Measurements from ENCODE around the gene SECTM1.
"Not testable (repeated sequence)": the region's sequence is repeated elsewhere in the genome, so short reads cannot be mapped to it uniquely, and the experiment has no call there.

The SECTM1 gene

GRCh38 chr17:82348434-82348833, 14.9 kb upstream of the SECTM1 start:
- 83% methylated on average over 8 of the region's 9 CpGs for WGBS
- H2BK120ac ChIP-seq (ENCODE audit: low read depth, low read length) = no peak overlapping the region

GRCh38 chr17:82347994-82348393, 14.4 kb upstream of the SECTM1 start:
- H3K36me3 ChIP-seq (ENCODE audit: control insufficient read depth in 1 of 2, insufficient read depth in 2 of 2, low read depth in 1 of 2, low read length in 2 of 2); H2AFZ ChIP-seq (ENCODE audit: low read depth, low read length); H4K91ac ChIP-seq (ENCODE audit: low read length); H3K18ac ChIP-seq (ENCODE audit: low read depth in 1 of 2, low read length in 2 of 2); H3K27ac ChIP-seq (ENCODE audit: low read length, poor library complexity, severe bottlenecking); H3K9me3 ChIP-seq (ENCODE audit: control insufficient read depth, low read length); H3K79me1 ChIP-seq (replicated peaks; ENCODE audit: low read length, poor library complexity, severe bottlenecking); H4K8ac ChIP-seq (ENCODE audit: low read length); DNase-seq; H3K9ac ChIP-seq (ENCODE audit: low read length); H2BK15ac ChIP-seq (ENCODE audit: low read depth, poor library complexity, severe bottlenecking); H2BK12ac ChIP-seq (ENCODE audit: low read length in 2 of 2); H3K14ac ChIP-seq (ENCODE audit: low read length in 2 of 2); H3K4ac ChIP-seq (ENCODE audit: low read depth in 1 of 2, low read length in 2 of 2); H3K23ac ChIP-seq (ENCODE audit: low read length in 2 of 2); H3K4me3 ChIP-seq (ENCODE audit: insufficient read depth in 1 of 2, low read depth in 1 of 2, low read length in 2 of 2); H2AK5ac ChIP-seq (ENCODE audit: low read length, severe bottlenecking); H2BK120ac ChIP-seq (ENCODE audit: low read depth, low read length); H3K4me2 ChIP-seq (ENCODE audit: low read length, poor library complexity, severe bottlenecking); H2BK5ac ChIP-seq (ENCODE audit: low read depth, low read length, poor library complexity, severe bottlenecking): not testable (repeated sequence)
- 89% methylated on average over 11 of the region's 11 CpGs for WGBS
- H3K27me3 ChIP-seq (ENCODE audit: control insufficient read depth in 1 of 2, insufficient read depth in 1 of 2, low read length in 2 of 2) = peaks cover 9 to 16% of the 10 kb centered on the region in 2 experiments
- H3K4me1 ChIP-seq (ENCODE audit: control insufficient read depth, insufficient read depth, low read depth, low read length) = peaks cover 18% of the 10 kb centered on the region

More at GRCh38 chr17:82348434-82348833, 14.9 kb upstream of the SECTM1 start:
- H3K4me3 ChIP-seq (ENCODE audit: insufficient read depth in 1 of 2, low read depth in 1 of 2, low read length in 2 of 2) = no peak overlapping the region
- H2BK15ac ChIP-seq (ENCODE audit: low read depth, poor library complexity, severe bottlenecking) = peak overlapping the region; percentile 12
- peak overlapping the region; percentile 62 for H3K9ac ChIP-seq (ENCODE audit: low read length)
- H3K23ac ChIP-seq (ENCODE audit: low read length in 2 of 2) = no peak overlapping the region
- H4K91ac ChIP-seq (ENCODE audit: low read length) = no peak overlapping the region
- H3K36me3 ChIP-seq (ENCODE audit: control insufficient read depth in 1 of 2, insufficient read depth in 2 of 2, low read depth in 1 of 2, low read length in 2 of 2) = no peaks in the 10 kb centered on the region
- no peak overlapping the region for H3K14ac ChIP-seq (ENCODE audit: low read length in 2 of 2)
- H3K27ac ChIP-seq (ENCODE audit: low read length, poor library complexity, severe bottlenecking) = no peak overlapping the region
- H2BK5ac ChIP-seq (ENCODE audit: low read depth, low read length, poor library complexity, severe bottlenecking) = no peak overlapping the region
- no peak overlapping the region for H3K4ac ChIP-seq (ENCODE audit: low read depth in 1 of 2, low read length in 2 of 2)
- H3K4me1 ChIP-seq (ENCODE audit: control insufficient read depth, insufficient read depth, low read depth, low read length) = peaks cover 18% of the 10 kb centered on the region
- H2AK5ac ChIP-seq (ENCODE audit: low read length, severe bottlenecking) = no peak overlapping the region
- peaks cover 9 to 12% of the 10 kb centered on the region in 2 experiments for H3K27me3 ChIP-seq (ENCODE audit: control insufficient read depth in 1 of 2, insufficient read depth in 1 of 2, low read length in 2 of 2)
- no peak overlapping the region for H3K18ac ChIP-seq (ENCODE audit: low read depth in 1 of 2, low read length in 2 of 2)
- no peaks in the 10 kb centered on the region for H3K9me3 ChIP-seq (ENCODE audit: control insufficient read depth, low read length)
- no peak overlapping the region for H3K4me2 ChIP-seq (ENCODE audit: low read length, poor library complexity, severe bottlenecking)
- DNase-seq = no peak
- no peak overlapping the region for H4K8ac ChIP-seq (ENCODE audit: low read length)
- no peak overlapping the region for H2BK12ac ChIP-seq (ENCODE audit: low read length in 2 of 2)
- no peak overlapping the region for H2AFZ ChIP-seq (ENCODE audit: low read depth, low read length)
- H3K79me1 ChIP-seq (replicated peaks; ENCODE audit: low read length, poor library complexity, severe bottlenecking) = no peaks in the 10 kb centered on the region

- Histone ChIP-seq H2BK12ac (ENCODE audit: low read length in 2 of 2) (no peak overlapping the region), H2AK5ac (ENCODE audit: low read length, severe bottlenecking) (no peak overlapping the region), H3K9me3 (ENCODE audit: control insufficient read depth, low read length) (no peaks in the 10 kb centered on the region), H3K9ac (ENCODE audit: low read length) (no peak overlapping the region), H3K4me3 (ENCODE audit: insufficient read depth in 1 of 2, low read depth in 1 of 2, low read length in 2 of 2) (no peak overlapping the region), H4K91ac (ENCODE audit: low read length) (no peak overlapping the region), H2AFZ (ENCODE audit: low read depth, low read length) (no peak overlapping the region), H2BK120ac (ENCODE audit: low read depth, low read length) (no peak overlapping the region), H3K4me2 (ENCODE audit: low read length, poor library complexity, severe bottlenecking) (no peak overlapping the region), H4K8ac (ENCODE audit: low read length) (no peak overlapping the region), H3K27me3 (ENCODE audit: control insufficient read depth in 1 of 2, insufficient read depth in 1 of 2, low read length in 2 of 2) (peaks cover 9 to 22% of the 10 kb centered on the region in 2 experiments), H3K36me3 (ENCODE audit: control insufficient read depth in 1 of 2, insufficient read depth in 2 of 2, low read depth in 1 of 2, low read length in 2 of 2) (no peaks in the 10 kb centered on the region), H3K23ac (ENCODE audit: low read length in 2 of 2) (no peak overlapping the region), H2BK15ac (ENCODE audit: low read depth, poor library complexity, severe bottlenecking) (no peak overlapping the region), H3K79me1 (replicated peaks; ENCODE audit: low read length, poor library complexity, severe bottlenecking) (no peaks in the 10 kb centered on the region), H3K14ac (ENCODE audit: low read length in 2 of 2) (no peak overlapping the region), H2BK5ac (ENCODE audit: low read depth, low read length, poor library complexity, severe bottlenecking) (no peak overlapping the region), H3K4ac (ENCODE audit: low read depth in 1 of 2, low read length in 2 of 2) (no peak overlapping the region), H3K27ac (ENCODE audit: low read length, poor library complexity, severe bottlenecking) (no peak overlapping the region), H3K4me1 (ENCODE audit: control insufficient read depth, insufficient read depth, low read depth, low read length) (peaks cover 14% of the 10 kb centered on the region), H3K18ac (ENCODE audit: low read depth in 1 of 2, low read length in 2 of 2) (no peak overlapping the region)
- 85% methylated on average over 28 of the region's 28 CpGs for WGBS
- DNase-seq = no peak
Measured at GRCh38 chr17:82346342-82347300, 13.1 kb upstream of the SECTM1 start.

- H4K91ac ChIP-seq (ENCODE audit: low read length) = no peak overlapping the region
- H3K4ac ChIP-seq (ENCODE audit: low read depth in 1 of 2, low read length in 2 of 2) = no peak overlapping the region
- no peak overlapping the region for H4K8ac ChIP-seq (ENCODE audit: low read length)
- no peak overlapping the region for H3K4me2 ChIP-seq (ENCODE audit: low read length, poor library complexity, severe bottlenecking)
- 82% methylated on average over 39 of the region's 42 CpGs for WGBS
- no peak overlapping the region for H3K9ac ChIP-seq (ENCODE audit: low read length)
- no peak overlapping the region for H3K18ac ChIP-seq (ENCODE audit: low read depth in 1 of 2, low read length in 2 of 2)
- H3K23ac ChIP-seq (ENCODE audit: low read length in 2 of 2) = no peak overlapping the region
- H3K14ac ChIP-seq (ENCODE audit: low read length in 2 of 2) = peak overlapping the region in 1 of 2 experiments; percentile 4
- H2AFZ ChIP-seq (ENCODE audit: low read depth, low read length) = no peak overlapping the region
- DNase-seq = no peak
- no peak overlapping the region for H2BK15ac ChIP-seq (ENCODE audit: low read depth, poor library complexity, severe bottlenecking)
- no peak overlapping the region for H2AK5ac ChIP-seq (ENCODE audit: low read length, severe bottlenecking)
- peaks cover 2% of the 10 kb centered on the region for H3K4me1 ChIP-seq (ENCODE audit: control insufficient read depth, insufficient read depth, low read depth, low read length)
- H3K79me1 ChIP-seq (replicated peaks; ENCODE audit: low read length, poor library complexity, severe bottlenecking) = no peaks in the 10 kb centered on the region
- no peaks in the 10 kb centered on the region for H3K9me3 ChIP-seq (ENCODE audit: control insufficient read depth, low read length)
- H3K27me3 ChIP-seq (ENCODE audit: control insufficient read depth in 1 of 2, insufficient read depth in 1 of 2, low read length in 2 of 2) = peaks cover 9 to 17% of the 10 kb centered on the region in 2 experiments
- no peak overlapping the region for H2BK12ac ChIP-seq (ENCODE audit: low read length in 2 of 2)
- no peak overlapping the region for H2BK120ac ChIP-seq (ENCODE audit: low read depth, low read length)
- H2BK5ac ChIP-seq (ENCODE audit: low read depth, low read length, poor library complexity, severe bottlenecking) = no peak overlapping the region
- no peak overlapping the region for H3K4me3 ChIP-seq (ENCODE audit: insufficient read depth in 1 of 2, low read depth in 1 of 2, low read length in 2 of 2)
- H3K27ac ChIP-seq (ENCODE audit: low read length, poor library complexity, severe bottlenecking) = no peak overlapping the region
- H3K36me3 ChIP-seq (ENCODE audit: control insufficient read depth in 1 of 2, insufficient read depth in 2 of 2, low read depth in 1 of 2, low read length in 2 of 2) = no peaks in the 10 kb centered on the region
Measured at GRCh38 chr17:82345151-82345976, 11.8 kb upstream of the SECTM1 start.
